SIG-M5 treated with dmso at 0.1 percent for 504 hours (cell line): ENCODE data around the gene KLHL26.

Experiments
- DNase-seq: peaks from one replicate; lab custom pipeline; 2025; ENCODE audit not compliant: unreplicated experiment; lab: John Stamatoyannopoulos, UW

KLHL26 gene

GRCh38 chr19:18601875-18602274, 35.0 kb upstream of the KLHL26 start:
- no peak for DNase-seq

GRCh38 chr19:18603255-18603957, 33.4 kb upstream of the KLHL26 start:
- DNase-seq, result peak; percentile 27

GRCh38 chr19:18603958-18604819, 32.6 kb upstream of the KLHL26 start:
- no peak for DNase-seq

GRCh38 chr19:18604820-18605159, 32.0 kb upstream of the KLHL26 start:
- no peak for DNase-seq

GRCh38 chr19:18605196-18605545, 31.7 kb upstream of the KLHL26 start:
- no peak for DNase-seq

- DNase-seq, result no peak
These were observed 31.1 kb upstream of the KLHL26 start for GRCh38 chr19:18605546-18606280.

- DNase-seq, result no peak
These were observed 30.3 kb upstream of the KLHL26 start, which contains the start of gene CRLF1 for GRCh38 chr19:18606281-18607225. Gene CRLF1 (minus strand): TSS chr19:18606799. CDS start chr19:18606656, 143 bp downstream.

- no peak for DNase-seq
These were observed 29.4 kb upstream of the KLHL26 start for GRCh38 chr19:18607226-18608101.

GRCh38 chr19:18608102-18608804, 28.6 kb upstream of the KLHL26 start:
- no peak for DNase-seq

- DNase-seq, result no peak
These were observed 27.8 kb upstream of the KLHL26 start for GRCh38 chr19:18608805-18609716.

- DNase-seq, result no peak
These were observed 27.1 kb upstream of the KLHL26 start for GRCh38 chr19:18609717-18610051.

- DNase-seq, result no peak
These were observed 26.6 kb upstream of the KLHL26 start for GRCh38 chr19:18610245-18610555.

GRCh38 chr19:18610556-18611326, 26.1 kb upstream of the KLHL26 start:
- DNase-seq, result no peak

- no peak for DNase-seq
These were observed 25.3 kb upstream of the KLHL26 start for GRCh38 chr19:18611327-18612050.

GRCh38 chr19:18612051-18612771, 24.6 kb upstream of the KLHL26 start:
- DNase-seq, result no peak
